GM21825 (cell line): Measurements from ENCODE around the gene CCDC30.

Source experiments
- ATAC-seq: cut with Tn5 transposase; IDR thresholded peaks from one replicate; pipeline ENCODE4 v1.9.1; 2021; ENCODE audit warnings: mild to moderate bottlenecking, moderate library complexity; ENCODE audit not compliant: unreplicated experiment

Gene CCDC30

GRCh38 chr1:42462828-42463763 lies at the start of gene CCDC30:
CCDC30 (plus strand) TSS chr1:42463286; CDS start chr1:42480552, 17,266 bp downstream.
- peak; percentile 96 for ATAC-seq

DNA sequence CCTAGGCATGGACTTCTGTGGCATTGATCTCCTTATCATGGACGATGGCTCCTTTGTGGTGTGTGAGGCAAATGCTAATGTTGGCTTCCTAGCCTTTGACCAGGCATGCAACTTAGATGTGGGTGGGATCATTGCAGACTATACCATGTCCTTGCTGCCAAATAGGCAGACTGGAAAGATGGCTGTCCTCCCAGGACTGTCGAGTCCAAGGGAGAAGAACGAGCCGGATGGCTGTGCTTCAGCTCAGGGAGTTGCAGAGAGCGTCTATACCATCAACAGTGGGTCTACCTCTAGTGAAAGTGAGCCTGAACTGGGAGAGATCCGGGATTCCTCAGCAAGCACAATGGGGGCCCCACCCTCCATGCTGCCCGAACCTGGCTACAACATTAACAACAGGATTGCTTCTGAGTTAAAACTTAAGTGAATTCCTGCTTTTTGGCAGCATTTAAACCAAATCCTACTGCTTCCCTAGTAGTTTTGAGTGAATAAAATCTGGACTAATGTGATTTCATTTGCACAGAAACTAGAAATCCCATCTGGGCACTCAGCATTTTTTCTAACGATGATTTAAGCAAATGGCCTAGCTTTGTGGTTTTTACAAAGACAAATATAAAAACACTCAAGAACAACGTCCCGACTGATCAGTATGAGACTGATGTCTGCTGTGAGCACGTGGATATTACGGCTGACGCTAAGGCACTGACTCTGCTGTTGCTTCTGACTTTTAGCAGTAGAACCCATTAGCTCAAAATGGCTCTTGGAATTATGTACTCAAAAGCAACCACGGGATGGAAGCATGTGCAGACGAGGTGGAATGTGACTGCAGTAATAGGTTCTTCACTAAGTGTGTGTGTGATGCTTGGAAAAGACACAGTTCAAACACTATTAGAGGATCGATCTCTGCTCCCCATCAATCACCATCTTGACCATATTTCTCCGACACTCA lies 48.3 kb upstream of the CCDC30 start:
- ATAC-seq: no peak

- ATAC-seq: no peak
These were observed 45.9 kb upstream of the CCDC30 start for GRCh38 chr1:42417166-42417565.

- ATAC-seq: no peak
These were observed 44.6 kb upstream of the CCDC30 start for GRCh38 chr1:42418516-42418915.

GRCh38 chr1:42419126-42419821 lies 43.8 kb upstream of the CCDC30 start:
- ATAC-seq: no peak

DNA sequence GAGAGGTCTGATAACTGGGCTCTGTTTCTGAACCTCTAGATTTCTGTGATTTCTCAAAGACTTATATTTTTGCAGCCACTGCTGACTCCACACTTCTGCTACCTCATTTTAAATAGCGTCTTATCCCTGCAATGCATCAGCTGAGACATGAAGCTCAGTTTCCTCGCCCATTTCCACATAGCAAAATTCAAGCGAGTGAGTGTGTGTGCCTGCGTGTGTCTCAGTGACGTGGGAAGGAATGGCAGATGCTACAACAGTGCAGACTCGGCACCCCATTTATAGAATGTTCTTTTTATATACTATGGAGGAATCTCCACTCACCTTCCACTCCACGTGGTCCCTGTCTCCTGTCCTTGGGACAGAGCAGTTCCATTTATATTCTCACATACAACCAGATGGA lies 43.0 kb upstream of the CCDC30 start:
- ATAC-seq: no peak

DNA sequence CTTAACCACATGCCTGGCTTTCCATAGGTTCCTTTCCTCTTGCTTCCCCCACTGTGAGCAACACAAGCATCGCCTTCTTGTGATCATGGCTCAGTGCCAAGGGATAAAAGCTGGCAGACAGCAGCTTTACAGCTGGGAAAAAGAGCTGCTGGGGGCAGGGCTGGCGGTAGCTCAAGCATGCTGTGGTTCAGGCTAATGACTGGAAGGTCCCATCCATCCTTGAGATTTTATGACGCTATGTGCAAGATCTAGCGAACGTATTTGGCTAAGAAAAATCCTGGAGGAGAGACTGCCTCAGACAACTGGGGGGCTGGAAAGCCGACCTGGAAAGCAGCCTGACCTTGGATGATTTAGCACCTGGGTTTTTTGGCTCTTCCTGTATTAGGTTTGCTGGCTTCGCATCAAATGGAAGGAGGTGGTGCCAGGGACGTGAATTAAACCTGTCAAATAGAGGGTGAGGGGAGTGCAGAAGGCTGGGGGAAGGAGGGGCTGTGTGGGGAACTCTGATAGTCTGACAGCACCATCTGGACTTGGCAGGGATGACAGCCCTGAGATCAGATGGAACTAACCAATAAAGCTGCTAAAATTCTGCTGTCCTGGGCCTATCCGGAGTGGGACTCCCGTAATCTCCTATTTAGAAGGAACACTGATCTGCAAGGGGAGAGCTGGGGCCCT lies 42.0 kb upstream of the CCDC30 start:
- no peak for ATAC-seq

- ATAC-seq: no peak
These were observed 40.3 kb upstream of the CCDC30 start for GRCh38 chr1:42422737-42423136.

DNA sequence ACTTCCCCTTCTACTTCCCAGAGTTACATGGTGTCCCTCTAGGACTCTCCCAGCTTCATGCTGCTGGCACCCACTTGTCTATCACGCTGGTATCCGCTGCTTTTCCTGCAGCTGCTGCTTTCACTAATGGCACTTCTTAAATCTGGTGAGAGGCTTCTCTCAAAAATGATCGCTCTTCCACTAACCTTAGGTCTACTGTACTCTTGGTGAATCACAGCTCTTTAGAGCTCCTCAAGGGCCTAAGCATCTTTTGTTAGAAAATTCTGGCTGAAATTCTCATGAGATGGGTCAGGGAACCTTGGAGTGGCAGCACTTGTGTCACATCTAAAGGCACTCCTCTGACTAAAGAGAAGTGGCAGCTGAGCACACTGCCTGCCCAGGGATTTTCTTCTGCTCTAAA lies 39.4 kb upstream of the CCDC30 start:
- no peak for ATAC-seq

DNA sequence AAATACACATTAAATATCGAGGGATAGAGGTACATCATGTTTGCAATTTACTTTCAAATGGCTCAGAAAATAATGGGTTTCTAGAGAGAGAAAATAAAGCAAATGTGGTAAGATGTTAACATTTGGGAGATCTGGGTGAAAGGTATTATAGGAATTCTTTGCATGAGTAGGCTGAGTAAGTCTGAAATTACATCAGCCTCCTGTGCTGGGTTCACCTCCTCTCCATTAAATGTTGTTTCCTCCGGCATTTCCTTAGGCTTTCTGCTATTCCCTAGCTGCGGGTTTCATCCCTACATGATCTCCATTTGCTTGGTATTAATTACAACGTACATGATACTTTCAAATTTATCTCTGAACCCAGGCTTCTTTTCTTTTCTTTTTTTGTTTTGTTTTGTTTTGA lies 38.9 kb upstream of the CCDC30 start:
- ATAC-seq: no peak

GRCh38 chr1:42427240-42427639 lies 35.8 kb upstream of the CCDC30 start:
- no peak for ATAC-seq

GRCh38 chr1:42429603-42430002 lies 33.5 kb upstream of the CCDC30 start:
- ATAC-seq: no peak

DNA sequence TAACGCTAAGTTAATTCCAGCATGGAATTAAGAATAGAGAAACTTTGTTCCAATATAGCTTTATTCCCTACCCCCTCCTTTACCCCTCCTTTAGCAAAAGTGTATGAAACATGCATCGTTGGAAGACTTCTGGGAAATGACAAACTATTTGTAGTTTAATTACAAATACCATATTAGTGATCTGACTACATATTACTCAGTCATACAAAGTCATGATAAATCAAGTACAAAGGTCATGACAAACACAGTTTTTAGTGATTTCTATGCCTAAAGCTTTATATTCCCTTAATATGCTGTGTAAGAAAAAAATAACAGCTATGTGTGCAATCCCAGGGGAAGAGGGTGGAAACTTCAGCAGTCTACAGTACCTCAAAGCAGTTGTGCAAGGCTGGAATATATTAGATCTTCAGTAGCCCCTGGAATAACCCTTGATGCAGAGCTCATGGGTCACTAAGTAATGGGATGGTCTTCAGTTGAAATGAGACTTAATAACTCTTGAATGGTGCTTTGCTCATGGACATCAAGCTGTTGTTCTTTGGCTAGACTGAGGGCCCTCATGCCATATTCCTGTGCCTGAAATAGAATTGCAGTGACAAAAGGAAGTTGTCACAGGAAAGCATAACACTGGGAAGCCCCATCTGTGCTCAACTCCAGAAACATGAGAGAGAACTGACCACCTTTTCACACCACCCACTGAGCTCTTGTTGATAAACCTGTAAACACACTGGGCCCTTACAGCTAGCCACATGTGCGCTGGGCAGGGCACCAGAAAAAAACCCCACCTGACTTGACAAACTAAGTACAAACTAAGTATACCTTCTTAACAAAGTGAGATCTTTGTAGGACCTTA lies 32.6 kb upstream of the CCDC30 start:
- no peak for ATAC-seq

- no peak for ATAC-seq
These were observed 31.6 kb upstream of the CCDC30 start for GRCh38 chr1:42431514-42431913.

DNA sequence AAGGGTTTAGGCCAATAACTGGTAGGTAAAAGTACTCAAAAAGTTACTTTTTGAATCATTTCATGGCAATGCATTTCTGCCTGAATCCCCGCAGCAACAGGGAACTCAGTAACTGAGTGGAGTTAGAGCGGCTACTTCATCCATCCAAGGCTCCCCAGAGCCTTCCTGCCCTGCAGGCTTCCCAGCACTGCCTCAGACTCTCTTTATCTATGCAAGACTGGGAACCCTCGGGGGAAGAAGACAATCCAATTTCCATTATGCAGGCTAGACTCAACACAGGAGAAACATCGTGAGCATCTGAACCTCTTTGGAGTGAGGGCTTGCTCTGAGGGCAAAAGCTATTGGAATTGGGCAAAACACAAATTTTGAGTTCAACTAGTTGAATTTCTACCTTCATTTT lies 30.4 kb upstream of the CCDC30 start:
- no peak for ATAC-seq

GRCh38 chr1:42433369-42433768 lies 29.7 kb upstream of the CCDC30 start:
- ATAC-seq: no peak

GRCh38 chr1:42434340-42434739 lies 28.7 kb upstream of the CCDC30 start:
- no peak for ATAC-seq

DNA sequence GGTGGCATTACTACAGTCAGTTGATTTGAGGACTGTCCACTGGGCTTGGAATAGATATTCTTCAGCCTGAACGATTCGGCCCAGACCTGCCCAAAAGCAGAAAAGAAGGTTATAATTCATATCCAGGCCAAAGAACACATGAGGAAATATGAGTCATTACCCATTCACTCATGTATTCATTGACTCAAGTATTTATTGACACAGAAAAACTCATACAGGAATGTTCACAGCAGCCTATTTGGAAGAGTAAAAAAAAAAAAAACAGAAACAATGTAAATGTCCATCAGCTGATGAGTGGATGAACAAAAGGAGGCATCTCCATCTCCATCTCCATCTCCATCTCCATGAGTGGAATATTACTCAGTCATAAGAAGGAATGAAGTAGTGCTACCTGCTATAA lies 23.1 kb upstream of the CCDC30 start:
- ATAC-seq: no peak

- no peak for ATAC-seq
These were observed 20.4 kb upstream of the CCDC30 start for GRCh38 chr1:42442662-42443061.

DNA sequence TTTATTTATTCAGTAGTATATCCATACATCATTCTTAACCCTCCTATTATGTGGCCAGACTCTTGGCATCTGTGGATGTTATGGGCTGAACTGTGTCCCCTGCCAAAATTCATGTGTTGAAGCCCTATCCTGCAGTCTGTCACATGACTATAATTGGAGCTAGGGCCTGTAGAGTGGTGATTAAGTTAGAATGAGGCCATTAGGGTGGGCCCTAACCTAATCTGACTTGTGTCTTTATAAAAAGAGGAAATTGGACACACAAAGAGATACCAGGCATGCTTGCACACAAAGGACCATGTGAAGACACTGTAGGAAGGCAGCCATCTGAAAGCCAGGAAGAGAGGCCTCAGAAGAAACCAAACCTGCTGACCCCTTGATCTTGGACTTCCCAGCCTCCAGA lies 13.8 kb upstream of the CCDC30 start:
- ATAC-seq: no peak
